HG03571 (cell line): ENCODE data around the gene BBX.

ENCODE experiments used
- ATAC-seq: cut with Tn5 transposase; IDR thresholded peaks from one replicate; pipeline ENCODE4 v1.9.1; 2021; ENCODE audit not compliant: unreplicated experiment

BBX gene

GRCh38 chr3:107522510-107523288 lies at the start of gene BBX:
Gene BBX, plus strand, starts transcription at chr3:107522962. Its CDS starts 187,499 bp downstream, at chr3:107710461.
- ATAC-seq: peak; percentile 95

GRCh38 chr3:107476462-107476861 lies 46.3 kb upstream of the BBX start:
- no peak for ATAC-seq

DNA sequence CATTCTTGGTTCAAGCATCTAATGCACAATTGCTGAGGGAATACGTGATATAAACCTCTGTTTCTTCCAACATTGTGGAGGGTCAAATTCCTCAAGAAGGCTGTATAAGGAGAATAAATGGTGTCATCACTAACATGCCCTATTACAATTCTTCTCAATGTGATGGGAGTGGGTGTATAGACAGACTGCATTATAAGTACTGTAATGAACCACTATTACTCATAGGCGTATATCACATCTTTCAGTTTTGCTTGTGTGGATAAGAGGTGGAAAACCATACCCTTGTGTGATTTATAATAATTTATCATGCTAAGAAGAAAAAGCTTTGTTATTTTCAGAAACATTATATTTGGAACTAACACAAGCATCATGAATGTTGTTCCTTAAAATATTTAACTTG lies 35.3 kb upstream of the BBX start:
- no peak for ATAC-seq

GRCh38 chr3:107488942-107489341 lies 33.8 kb upstream of the BBX start:
- no peak for ATAC-seq

- ATAC-seq: no peak
Observed at GRCh38 chr3:107493134-107493533, 29.6 kb upstream of the BBX start.

DNA sequence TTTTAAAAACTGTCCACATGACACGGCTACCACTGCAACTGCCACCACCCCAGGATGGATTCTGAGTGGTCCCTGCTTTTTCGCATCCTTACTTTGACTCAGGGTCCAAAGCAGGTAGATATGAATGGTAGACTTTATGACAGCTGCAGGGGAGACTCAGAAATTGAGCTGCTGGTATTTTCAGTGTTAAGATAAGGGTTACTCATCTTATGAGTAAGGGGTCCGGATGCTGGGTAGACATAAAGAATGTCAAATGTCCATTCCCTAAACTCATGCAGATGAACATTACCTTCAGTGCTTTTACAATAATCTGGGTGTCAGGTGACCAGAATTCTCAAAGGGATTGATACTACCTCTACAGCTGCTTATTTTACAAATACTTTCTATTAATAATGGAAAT lies 25.9 kb upstream of the BBX start:
- ATAC-seq: no peak

GRCh38 chr3:107498646-107499045 lies 24.1 kb upstream of the BBX start:
- no peak for ATAC-seq

- no peak for ATAC-seq
Observed at GRCh38 chr3:107506458-107506857, 16.3 kb upstream of the BBX start.

GRCh38 chr3:107508331-107508730 lies 14.4 kb upstream of the BBX start:
- ATAC-seq: no peak

DNA sequence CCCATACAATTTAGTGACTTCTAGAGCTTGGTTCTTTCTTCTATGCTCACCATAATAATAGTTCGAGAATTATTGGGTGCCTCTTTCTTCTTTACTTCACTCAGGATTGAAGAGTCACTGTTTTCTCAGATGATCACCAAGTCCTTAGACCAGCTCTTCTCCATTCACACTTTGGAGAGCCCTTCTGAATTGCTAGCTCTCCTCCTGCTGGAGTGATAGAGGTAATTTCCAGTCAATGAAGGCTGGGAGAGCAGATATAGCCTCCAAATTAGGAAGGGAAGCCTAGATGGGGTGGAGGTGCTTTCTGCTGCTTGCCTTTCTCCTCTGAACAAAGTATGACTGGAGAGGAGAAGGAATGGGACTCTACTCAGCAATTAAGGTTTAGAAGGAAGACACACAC lies 10.7 kb upstream of the BBX start:
- ATAC-seq: no peak

GRCh38 chr3:107514453-107514852 lies 8.3 kb upstream of the BBX start:
- no peak for ATAC-seq

DNA sequence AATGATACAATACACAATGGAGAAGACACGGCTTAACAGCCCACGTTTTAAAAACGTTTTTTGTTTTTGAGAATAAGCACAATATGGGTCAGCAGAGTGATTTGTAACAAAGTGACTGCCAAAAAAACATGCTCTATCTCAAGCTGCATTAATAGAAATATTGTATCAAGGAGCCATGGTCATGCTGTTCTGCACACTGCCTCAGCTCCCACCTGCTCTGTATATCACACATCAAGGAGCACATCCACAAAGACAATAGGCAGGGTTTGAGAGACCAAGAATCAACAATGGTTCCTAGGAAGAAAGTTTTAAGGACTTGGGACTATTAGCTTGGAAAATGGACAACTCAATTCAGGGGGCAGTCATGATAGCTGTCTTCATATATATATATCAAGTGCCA lies 6.3 kb upstream of the BBX start:
- ATAC-seq: no peak

DNA sequence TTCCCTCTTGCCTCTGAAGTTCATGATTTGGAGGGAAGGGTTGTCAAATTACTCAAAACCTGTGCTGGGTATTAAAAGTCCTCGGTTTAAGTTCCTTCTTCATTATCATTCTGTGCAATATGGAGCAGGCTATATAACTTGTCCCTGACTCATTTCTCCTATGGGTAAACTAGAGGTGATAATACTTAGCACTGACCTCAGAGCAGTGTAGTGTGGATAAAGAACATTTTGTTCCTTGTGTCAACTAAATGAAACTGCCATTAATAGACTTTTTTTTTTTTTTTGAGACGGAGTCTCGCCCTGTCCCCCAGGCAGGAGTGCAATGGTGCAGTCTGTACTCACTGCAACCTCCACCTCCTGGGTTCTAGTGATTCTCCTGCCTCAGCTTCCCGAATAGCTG lies 2.2 kb upstream of the BBX start:
- no peak for ATAC-seq

- no peak for ATAC-seq
Observed at GRCh38 chr3:107521469-107522059, 1.2 kb upstream of the BBX start.

DNA sequence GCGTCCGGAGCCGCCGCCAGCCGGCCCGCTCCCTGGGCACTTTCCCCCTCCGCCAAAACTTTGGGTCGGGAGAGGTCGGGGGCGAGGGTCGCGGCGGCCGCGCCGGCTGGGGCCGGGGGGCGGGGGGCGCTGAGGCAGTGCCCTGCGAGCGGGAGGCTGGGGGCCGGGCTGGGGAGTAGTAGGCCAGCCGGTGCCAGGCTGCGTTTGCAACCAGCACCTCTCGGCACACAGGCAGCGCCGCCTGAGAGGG lies 452 bp downstream of the BBX start:
- peak; percentile 25 for ATAC-seq

- peak; percentile 13 for ATAC-seq
Observed at GRCh38 chr3:107523539-107524325, 970 bp downstream of the BBX start.

DNA sequence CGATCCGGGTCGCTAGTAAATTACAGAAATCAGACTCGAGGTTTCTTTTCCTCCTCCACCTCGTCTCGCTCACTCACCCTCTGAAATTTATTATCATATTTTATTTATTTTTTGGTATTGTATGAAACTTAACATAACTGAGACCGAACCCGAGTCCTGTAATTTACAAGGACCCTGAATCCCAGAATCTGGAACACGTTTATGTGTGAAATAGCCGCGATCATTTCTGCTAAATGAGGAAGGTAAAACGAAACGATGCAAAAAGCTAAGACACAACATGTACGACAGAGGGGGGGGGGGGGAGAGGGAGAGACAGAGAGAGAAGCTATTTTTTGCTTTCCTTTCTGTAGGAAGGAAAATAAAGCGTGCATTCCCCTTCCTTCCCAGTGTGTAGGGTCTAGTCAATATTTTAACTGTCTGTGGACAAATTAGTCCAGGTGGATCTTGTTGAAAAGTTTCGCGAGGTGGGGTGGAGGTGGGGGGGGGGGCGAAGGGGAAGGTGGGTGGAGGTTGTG lies 1.6 kb downstream of the BBX start:
- ATAC-seq: no peak

DNA sequence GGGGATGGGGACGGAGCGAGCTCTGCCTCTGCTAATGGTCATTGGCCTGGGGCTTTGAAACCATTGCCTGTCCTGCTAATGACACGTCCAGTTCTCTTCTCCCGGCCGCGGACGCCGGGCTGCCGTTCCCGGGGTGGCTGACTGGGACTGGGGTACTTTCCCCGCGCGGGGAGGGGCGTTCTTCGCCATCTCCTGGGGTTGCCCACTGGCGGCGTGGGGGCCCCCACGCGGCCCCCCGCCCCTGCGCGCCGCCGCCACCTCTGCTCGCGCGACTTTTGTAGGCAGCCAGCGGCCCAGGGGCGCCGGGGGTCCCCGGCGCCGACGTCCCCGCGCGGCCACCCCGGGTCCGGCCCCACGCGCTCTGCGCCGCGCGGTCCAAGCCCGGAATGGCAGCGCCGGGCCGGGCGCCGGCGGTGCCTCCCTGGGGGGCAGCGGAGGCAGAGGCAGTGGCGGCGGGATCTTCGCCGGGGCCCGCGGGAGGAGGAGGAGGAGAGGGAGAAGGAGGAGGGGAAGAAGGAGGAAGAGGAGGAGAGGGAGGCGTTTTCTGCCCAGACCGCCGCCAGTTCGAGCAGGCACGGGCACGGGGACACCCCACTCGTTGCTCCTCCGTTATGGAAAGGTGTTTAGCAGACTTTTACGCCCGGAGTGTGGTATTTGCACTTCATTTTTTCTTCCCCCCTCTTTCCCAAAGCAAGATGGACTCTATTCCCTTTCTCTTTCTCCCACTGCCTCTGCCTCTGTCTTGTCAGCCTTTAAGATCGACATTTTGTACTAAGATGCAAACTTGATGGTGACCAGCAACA lies 2.3 kb downstream of the BBX start:
- ATAC-seq: no peak

DNA sequence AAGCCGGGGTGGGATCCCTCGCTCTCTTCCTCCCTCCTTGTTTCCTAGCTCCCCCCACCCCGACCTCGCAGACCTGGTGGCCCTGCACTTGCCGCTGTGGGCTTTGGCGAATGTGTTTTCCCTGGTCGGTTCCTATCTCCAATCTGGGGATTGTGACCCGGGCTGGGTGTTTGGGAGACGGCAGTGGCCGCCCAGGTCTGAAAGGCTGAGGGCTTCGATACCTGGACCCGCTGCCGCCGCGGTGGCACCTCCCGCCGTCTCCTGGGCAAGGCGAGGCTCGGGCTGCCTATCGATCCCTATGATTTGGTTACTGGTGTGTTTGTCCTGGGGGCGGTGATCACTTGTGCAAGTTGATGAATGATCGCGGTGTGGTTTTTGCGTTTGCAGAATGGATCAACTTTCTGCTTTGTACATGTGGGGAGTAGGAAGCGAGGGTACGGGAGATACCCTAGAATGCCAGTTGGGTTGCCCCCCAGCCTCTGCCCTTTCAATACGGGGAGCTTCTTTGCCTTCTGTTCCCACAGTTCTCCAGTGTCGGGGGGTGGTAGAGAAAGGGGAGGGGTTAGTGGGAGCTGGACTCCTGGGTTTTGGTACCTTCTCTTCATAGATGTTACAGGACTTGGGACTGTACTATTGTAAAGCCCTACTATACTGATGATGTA lies 3.0 kb downstream of the BBX start:
- ATAC-seq: no peak

- ATAC-seq: no peak
Observed at GRCh38 chr3:107531917-107532469, 9.2 kb downstream of the BBX start.
